Measurements from ENCODE around the gene EFR3B. TPM values are rescaled to one million over a fixed set of nuclear protein-coding genes. Genes with fewer than 3 reads are reported as not detected.
"Not testable (repeated sequence)": the region's sequence is repeated elsewhere in the genome, so short reads cannot be mapped to it uniquely, and the experiment has no call there.

The EFR3B gene
- total RNA-seq, 1 experiment from 2014 or later = 0.09 TPM

DNA sequence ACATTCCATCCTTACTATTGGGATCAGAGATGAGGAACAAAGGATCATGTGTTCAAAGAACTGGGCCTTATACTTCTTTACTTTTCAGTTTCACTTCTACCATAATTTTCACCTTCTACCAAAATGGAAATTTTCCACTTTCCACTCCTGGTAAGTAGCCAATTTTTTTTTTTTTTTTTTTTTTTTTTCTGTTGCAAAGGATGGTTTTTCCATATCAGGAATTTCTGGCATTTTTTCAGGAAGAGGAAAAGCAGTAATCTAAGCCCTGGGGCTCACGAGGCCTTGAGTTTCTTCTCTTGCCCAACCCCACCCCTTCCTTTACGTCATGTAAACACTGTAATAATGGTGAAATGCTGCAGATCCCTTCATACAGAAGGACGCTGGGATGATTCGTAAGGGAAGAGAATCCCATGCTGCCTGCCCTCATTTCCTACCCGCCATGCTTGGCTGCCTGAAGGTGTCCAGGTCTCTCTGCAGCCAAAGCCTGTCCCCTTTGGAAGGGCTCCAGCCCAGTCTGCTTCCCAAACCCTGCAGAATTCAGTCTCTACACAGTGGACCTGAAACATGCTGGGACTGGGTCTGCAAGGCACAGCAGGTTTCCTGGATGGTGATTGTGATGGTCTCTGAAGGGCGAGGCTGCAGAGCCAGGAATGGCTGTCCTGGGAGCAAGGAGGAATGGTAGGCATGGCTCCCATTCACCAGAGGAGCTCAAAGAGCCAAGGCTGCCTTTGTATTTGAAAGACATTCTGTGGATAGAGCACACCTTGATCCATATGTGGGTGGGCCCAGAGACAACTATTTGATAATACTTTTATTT is 57.0 kb downstream of the EFR3B start:
- intact Hi-C loops (cut with micrococcal nuclease) = no loop called here
- BruUV-seq (replicated peaks) = no TSS peak
- Mint-ChIP-seq H3K27ac (ENCODE audit: low read depth, unreplicated experiment) (no peak overlapping the region), H3K9me3 (ENCODE audit: unreplicated experiment) (no peaks in the 10 kb centered on the region), H3K4me3 (ENCODE audit: unreplicated experiment) (no peak overlapping the region), H3K27me3 (ENCODE audit: insufficient read depth, unreplicated experiment) (peaks cover 11% of the 10 kb centered on the region), H3K4me1 (ENCODE audit: insufficient read depth, unreplicated experiment) (peaks cover 6% of the 10 kb centered on the region), H3K36me3 (ENCODE audit: insufficient read depth, unreplicated experiment) (no peaks in the 10 kb centered on the region)
- POLR2A ChIA-PET = no interaction called here
- CTCF ChIA-PET = no interaction called here
- no peak for TF ChIP-seq CTCF (IDR thresholded peaks at IDR 0.05; ENCODE audit: unreplicated experiment)
- DNase-seq (ENCODE audit: unreplicated experiment) = peak; percentile 54

DNA sequence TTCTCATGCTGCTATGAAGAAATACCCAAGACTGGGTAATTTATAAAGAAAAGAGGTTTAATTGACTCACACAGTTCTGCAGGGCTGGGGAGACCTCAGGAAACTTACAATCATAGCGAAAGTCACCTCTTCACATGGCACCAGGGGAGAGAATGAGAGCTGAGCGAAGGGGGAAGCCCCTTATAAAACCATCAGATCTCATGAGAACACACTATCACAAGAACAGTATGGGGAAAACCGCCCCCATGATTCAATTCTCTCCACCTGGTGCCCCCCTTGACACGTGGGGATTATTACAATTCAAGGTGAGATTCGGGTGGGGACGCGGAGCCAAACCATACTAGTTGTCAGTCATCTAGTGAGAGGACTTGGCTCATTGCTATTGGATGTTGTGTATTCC is 60.5 kb downstream of the EFR3B start:
- H3K9me3 Mint-ChIP-seq (ENCODE audit: unreplicated experiment); BruUV-seq (replicated peaks); POLR2A ChIA-PET; H3K4me3 Mint-ChIP-seq (ENCODE audit: unreplicated experiment); H3K27me3 Mint-ChIP-seq (ENCODE audit: insufficient read depth, unreplicated experiment); H3K27ac Mint-ChIP-seq (ENCODE audit: low read depth, unreplicated experiment); H3K36me3 Mint-ChIP-seq (ENCODE audit: insufficient read depth, unreplicated experiment); intact Hi-C loops (cut with micrococcal nuclease); DNase-seq (ENCODE audit: unreplicated experiment); CTCF ChIA-PET: not testable (repeated sequence)
- peaks cover 16% of the 10 kb centered on the region for H3K4me1 Mint-ChIP-seq (ENCODE audit: insufficient read depth, unreplicated experiment)

DNA sequence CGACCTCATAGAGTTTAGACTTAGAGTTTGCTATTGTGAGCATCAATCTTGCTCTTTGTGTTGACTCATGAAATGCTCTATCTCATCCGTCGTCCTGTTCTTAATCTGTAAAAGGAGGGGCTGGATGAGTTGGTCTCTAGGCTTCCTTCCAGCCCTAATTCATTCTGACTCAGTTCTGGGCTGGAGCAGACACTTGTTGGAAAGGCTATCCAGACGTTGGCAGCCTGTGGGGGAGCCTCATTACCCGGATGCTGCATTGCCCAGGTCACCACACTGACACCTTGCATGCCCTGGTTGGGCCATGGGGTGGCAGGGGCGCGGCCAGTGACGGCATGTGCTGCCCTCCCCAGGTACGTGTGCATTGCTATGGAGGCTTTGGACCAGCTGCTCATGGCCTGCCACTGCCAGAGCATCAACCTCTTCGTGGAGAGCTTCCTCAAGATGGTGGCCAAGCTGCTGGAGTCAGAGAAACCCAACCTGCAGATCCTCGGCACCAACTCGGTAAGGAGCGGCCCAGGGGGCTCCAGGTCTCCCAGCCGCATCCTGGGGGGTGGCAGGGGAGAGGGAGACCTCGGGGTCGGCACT is 61.5 kb downstream of the EFR3B start:
- H3K27me3 Mint-ChIP-seq (ENCODE audit: insufficient read depth, unreplicated experiment) = no peaks in the 10 kb centered on the region
- intact Hi-C loops (cut with micrococcal nuclease) = no loop called here

DNA sequence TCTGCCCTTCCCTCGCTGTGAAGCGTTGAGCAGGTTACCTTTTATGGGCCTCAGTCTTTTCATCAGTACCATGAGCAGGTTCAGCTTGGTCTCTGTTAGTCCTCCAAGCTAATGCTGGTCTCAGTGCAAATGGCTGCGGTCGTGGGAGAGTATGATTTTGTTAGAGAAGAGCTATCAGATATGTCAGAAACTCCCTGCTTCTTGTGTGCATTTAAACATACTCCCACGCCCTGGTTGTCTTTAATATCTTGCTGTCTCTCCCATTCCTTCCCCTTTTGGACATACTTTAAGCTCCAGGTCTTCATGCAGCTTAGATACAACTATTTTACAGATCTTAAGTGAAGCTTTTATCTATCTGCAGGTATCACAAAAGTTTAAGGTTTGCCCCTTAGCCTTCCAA is 62.9 kb downstream of the EFR3B start:
- TF ChIP-seq CTCF (IDR thresholded peaks at IDR 0.05; ENCODE audit: unreplicated experiment) = no peak
- Mint-ChIP-seq H3K9me3 (ENCODE audit: unreplicated experiment) (no peaks in the 10 kb centered on the region), H3K27ac (ENCODE audit: low read depth, unreplicated experiment) (no peak overlapping the region), H3K36me3 (ENCODE audit: insufficient read depth, unreplicated experiment) (peaks cover 7% of the 10 kb centered on the region), H3K4me1 (ENCODE audit: insufficient read depth, unreplicated experiment) (peaks cover 16% of the 10 kb centered on the region), H3K4me3 (ENCODE audit: unreplicated experiment) (no peak overlapping the region), H3K27me3 (ENCODE audit: insufficient read depth, unreplicated experiment) (no peaks in the 10 kb centered on the region)
- ChIA-PET CTCF (interaction anchor here (0.6 kb wide), 1 partner anchor 127 kb away, joined by 4 read pairs; no protein-coding TSS in a partner anchor), POLR2A (interaction anchor here (0.6 kb wide), 1 partner anchor 23 kb away, joined by 3 read pairs; no protein-coding TSS in a partner anchor)
- DNase-seq (ENCODE audit: unreplicated experiment) = no peak
- intact Hi-C loops (cut with micrococcal nuclease) = no loop called here
- no TSS peak for BruUV-seq (replicated peaks)

More for the DNA sequence above, 61.5 kb downstream of the EFR3B start:
- peaks cover 7% of the 10 kb centered on the region for H3K36me3 Mint-ChIP-seq (ENCODE audit: insufficient read depth, unreplicated experiment)
- peaks cover 16% of the 10 kb centered on the region for H3K4me1 Mint-ChIP-seq (ENCODE audit: insufficient read depth, unreplicated experiment)
- no TSS peak for BruUV-seq (replicated peaks)
- DNase-seq (ENCODE audit: unreplicated experiment) = peak; percentile 68
- no peak for TF ChIP-seq CTCF (IDR thresholded peaks at IDR 0.05; ENCODE audit: unreplicated experiment)
- H3K4me3 Mint-ChIP-seq (ENCODE audit: unreplicated experiment) = no peak overlapping the region
- ChIA-PET CTCF (no interaction called here), POLR2A (no interaction called here)
- H3K9me3 Mint-ChIP-seq (ENCODE audit: unreplicated experiment) = no peaks in the 10 kb centered on the region
- H3K27ac Mint-ChIP-seq (ENCODE audit: low read depth, unreplicated experiment) = no peak overlapping the region

Data from MCF 10A (cell line).